Non-pigmented ciliary epithelial cell (primary cell): ENCODE measurements around the gene PLEKHF1.
"Not testable (repeated sequence)": the region's sequence is repeated elsewhere in the genome, so short reads cannot be mapped to it uniquely, and the experiment has no call there.

Experiments
- DNase-seq: peaks from one replicate; pipeline ENCODE4 v3.0.0-alpha.2; 2010; ENCODE audit warnings: low read depth

PLEKHF1 gene

DNA sequence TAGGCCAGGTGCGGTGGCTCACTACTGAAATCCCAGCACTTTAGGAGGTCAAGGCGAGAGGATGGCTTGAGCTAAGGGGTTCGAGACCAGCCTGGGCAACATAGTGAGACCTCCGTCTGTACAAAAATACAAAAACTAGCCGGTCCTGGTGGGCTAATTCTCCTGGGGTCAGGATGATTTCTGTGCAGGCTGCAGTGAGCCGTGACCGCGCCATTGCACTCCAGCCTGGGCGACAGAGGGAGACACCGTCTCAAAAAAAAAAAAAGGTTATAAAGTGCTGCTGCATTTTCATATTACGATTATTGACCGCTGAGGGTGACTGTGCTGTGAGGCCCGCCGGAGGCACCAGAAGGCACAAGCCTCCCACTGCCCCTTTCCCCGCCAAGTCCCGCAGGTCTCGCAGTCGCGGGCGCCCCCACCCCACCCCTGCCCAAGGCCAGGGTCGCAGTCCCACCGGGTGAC lies 477 bp upstream of the PLEKHF1 start:
- no peak for DNase-seq

DNA sequence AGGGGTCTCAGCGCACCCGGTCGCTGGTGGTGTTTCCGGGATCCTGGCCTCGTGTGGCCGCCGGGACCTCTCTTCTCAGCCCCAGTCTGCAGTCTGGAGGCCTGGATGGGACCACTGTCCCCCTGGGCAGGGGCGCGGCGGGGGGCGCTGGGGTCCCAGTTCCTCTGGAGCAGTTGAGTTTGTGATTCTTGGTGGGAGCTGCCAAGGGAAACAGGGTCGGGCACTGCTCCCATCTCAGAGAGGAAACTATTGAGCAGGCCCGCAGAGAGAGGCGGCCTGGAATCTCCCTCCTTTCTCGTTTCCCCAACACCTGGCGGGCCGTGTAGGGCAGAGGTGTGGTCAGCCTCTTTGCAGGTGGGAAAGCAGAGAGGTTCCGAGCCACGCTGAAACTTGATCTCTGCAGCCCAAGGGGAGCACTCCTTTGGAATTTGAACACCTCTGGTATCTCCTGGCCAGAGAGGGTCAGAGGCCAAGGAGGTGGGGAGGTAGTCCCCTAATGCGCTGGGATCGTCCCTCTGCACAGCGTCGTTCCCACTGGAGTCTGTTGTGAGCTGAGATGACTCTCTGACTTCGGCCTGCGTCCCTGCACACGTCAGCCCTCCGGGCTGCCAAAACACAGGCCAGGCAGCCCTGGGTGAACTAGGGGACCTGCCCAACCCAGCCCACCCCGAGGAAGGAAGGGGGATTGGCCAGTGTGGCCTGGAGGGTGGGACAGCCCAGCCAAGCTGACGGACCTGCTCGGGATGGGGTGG lies 741 bp downstream of the PLEKHF1 start:
- no peak for DNase-seq

DNA sequence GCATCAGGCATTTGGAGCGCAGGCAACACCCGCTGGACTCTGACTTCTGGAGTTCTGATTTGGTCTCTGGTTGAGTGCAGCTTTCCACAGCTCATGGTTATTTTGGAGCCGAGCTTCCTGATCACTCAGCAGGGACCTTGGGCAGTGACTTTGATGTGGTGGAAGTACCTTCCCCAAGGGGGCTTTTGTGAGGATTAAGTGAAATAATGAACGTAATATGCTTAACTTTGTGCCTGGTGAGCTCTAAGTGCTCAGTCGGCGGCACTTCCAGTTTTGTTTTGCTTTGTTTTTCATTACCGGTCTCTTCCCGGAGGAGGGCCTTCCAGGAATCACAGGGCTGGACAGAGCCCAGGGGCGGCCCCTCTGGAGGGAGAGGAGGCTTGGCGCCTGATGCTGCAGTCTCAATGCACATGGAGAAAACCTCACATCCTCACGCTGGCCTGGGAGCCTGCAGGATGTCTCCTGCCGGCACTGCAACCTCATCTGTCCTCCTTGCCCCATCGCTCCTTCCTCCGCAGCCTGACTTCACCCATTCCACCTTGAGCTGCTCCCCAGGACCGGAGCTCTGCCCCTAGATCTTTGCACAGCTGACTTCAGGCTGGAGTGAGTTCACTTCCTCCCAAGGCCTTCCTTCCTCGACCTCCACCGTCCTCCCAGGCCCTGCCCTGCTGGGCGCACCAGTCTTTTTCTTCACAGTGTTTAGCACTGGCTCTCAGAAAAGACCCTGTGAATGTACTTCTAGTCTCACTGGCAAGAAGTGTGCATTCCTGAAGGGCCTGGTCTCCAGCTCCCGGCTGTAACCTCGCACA lies 1.5 kb downstream of the PLEKHF1 start:
- DNase-seq = no peak

DNA sequence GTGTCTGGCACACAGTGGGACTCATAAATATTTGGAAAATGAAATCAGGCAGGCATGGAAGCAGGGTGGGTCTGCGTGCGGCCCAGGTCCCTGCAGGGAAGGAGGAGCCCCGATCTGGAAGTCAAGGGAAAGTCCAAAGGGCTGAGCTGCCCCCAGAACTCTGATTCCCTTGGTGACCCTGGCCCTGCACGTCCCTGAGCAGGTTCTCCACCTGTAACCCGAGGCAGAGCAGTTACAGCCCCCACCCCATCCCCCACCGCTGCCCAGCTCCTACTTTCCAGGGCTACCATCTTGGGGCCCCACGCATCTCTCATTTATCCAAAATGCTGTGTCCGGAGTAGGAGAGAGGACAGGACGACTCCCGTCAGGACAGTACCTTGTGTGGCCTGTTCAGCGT lies 2.1 kb downstream of the PLEKHF1 start:
- no peak for DNase-seq

DNA sequence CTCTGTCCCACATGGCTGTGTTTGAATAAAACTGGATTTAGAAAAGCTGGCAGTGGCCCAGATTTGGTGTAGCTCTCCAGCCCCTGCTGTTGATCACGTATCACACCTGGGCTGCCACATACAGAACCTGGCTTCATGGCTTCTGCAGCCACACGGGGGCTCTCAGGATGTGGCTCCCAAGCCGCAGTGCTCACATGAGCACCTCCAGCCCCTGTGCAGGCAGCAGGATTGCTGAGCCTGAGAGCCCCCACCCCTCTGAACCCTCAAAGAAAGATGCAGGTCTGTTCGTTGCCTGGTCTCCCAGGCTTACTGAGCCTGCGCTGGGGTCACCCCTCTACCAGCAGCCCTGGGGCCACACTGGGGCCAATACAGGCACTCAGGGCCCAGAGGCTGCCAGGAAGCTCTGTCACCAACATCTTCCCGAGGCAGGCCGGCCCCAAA lies 2.7 kb downstream of the PLEKHF1 start:
- no peak for DNase-seq

DNA sequence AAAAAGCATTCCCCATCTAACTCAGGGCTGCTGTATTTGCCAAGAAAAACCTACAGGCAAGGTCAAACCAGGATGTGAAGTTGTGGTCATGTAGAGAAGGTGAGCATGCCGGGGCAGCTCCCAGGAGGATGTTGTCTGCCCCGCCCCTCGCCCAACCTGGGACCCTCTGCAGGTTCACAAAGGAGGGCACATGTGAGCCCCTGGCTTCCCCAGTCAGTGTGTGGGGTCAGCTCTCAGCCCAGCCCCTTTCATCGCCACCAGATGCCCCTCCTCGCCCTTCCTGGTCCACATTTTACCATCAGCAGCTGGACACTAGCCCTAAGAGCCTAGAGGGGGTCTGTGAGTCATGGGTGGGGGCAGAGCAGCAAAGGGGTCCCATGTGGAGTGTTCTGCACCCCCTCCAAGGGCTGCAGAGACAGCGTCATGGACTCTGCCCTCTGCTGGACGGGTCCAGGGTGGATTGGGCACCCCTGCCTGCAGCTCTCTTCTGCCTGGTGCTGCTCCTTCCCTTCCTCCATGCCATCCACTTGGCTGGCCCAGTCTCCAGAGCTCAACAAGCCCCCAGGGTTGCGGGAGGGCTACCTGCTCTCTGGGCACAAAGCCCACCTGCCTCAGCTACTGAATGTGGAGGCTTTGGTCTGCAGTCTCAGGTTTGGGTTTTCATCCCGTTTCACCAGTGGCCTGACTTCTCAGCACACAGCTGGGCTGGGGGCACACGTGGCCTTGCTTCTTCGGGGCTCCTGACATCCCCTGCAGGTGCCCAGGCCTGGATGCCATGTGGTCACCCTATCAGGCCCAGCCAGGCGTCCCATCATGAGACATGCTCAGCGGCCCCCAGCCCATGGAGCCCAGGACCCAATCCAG lies 3.7 kb downstream of the PLEKHF1 start:
- no peak for DNase-seq

DNA sequence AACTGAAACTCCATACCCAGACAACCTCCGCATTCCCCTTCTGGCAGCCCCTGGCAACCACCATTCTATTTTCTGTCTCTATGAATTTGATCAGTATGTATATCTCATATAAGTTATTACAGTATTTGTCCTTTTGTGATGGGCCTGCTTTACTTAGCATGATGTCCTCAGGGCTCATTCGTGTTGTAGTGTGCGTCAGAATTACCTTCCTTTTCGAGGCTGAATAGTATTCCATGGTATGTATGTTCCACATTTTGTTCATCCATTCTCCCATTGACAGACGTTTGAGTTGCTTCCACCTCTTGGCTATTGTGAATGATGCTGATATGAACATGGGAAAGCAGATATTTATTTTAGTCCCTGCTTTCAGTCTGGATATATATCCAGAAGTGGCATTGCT lies 5.0 kb downstream of the PLEKHF1 start:
- no peak for DNase-seq

DNA sequence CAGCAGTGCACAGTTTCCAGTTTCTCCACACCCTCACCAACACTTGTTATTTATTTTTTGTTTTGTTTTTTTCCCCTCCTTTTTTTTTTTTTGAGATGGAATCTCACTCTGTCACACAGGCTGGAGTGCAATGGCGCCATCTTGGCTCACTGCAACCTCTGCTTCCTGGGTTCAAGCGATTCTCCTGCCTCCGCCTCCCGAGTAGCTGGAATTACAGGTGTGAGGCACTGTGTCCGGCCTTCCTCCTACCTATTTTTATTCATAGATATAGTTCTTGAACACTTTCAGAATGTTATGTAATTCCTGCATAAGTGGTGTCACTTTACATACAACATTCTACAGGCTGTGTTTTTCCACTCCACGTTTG lies 5.7 kb downstream of the PLEKHF1 start:
- not testable (repeated sequence) for DNase-seq

DNA sequence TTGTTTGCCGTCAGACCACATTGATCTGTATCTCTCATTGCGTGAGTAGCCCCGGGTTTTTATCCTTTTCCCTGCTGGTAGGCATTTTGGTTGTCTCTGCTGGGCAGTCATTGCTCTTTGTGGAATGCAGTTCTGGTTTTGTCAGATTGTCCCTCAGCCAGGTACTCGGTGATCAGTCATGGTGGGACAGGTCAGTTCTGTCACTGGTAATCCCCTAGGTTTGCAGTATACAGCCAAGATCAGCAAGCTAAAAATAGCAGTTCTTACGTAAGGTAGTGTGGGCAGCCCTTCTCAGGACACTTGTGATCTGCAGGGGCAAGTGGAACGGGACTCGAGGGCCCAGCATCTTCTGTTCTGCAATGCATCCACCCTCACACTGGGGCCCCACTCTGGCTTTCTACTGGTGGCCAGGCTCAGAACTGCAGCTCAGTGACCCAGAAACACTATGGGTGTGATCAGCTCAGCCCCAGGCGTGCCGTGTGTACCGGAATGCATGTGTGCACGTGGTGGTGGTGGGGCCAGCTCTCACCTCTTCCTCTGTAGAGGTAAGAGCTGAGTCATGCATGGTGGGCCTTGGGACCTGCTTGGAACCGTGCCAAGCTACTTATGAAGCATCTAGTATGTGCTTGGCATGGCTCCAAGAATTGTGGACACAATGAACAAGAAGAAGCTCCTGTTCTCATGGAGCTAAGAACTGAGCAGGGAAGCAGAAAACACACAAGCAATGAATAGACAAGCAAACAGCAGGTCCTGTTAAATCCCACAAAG lies 6.3 kb downstream of the PLEKHF1 start:
- DNase-seq = no peak

DNA sequence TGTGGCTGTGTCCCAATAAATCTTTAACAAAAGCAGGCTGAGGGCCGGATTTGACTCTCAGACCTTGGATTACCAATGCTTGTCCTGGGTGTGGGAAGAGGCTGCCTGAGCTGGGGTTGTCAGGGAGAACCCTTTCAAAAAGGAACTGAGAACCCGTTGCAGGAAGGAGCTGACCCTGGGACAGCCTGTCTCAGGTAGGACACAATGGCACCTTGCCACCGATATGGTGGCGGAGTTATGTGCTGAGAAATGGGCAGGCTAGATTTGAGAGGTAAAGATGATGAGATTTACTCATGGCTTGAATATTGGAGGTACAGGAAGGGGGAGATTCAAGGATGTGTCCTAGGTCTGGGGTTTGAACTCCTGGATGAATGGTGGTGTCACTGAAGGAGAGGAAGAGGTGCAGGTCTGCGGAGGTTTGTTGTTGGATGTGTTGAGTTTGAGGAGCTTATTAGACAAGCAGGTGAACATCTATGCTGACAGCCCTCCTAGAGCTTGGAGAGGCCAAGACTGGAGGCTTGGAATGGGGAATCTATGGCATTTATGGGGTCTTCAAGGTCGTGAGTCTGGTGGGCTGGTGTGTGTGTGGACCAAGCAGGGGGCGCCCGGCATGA lies 7.2 kb downstream of the PLEKHF1 start:
- no peak for DNase-seq

DNA sequence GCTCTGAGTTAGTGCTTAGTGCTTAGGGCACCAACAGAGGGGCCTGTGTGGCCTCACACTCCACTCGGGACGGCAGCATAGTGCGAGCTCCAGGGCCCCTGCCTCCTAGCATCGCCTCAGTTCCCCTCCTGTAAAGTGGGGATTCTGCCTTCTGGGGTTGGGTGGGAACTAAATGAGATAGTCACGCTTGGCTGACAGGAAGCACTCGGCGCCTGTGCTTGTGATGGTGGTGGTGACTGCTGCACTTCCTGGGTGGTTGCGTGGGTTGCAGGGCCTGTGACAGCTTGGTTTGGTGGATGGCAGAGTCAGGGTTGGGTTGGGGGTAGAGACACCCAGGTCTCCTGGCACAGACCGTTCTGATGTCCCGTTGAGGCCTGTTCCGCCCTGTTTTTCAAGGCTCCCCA lies 7.7 kb downstream of the PLEKHF1 start:
- no peak for DNase-seq

DNA sequence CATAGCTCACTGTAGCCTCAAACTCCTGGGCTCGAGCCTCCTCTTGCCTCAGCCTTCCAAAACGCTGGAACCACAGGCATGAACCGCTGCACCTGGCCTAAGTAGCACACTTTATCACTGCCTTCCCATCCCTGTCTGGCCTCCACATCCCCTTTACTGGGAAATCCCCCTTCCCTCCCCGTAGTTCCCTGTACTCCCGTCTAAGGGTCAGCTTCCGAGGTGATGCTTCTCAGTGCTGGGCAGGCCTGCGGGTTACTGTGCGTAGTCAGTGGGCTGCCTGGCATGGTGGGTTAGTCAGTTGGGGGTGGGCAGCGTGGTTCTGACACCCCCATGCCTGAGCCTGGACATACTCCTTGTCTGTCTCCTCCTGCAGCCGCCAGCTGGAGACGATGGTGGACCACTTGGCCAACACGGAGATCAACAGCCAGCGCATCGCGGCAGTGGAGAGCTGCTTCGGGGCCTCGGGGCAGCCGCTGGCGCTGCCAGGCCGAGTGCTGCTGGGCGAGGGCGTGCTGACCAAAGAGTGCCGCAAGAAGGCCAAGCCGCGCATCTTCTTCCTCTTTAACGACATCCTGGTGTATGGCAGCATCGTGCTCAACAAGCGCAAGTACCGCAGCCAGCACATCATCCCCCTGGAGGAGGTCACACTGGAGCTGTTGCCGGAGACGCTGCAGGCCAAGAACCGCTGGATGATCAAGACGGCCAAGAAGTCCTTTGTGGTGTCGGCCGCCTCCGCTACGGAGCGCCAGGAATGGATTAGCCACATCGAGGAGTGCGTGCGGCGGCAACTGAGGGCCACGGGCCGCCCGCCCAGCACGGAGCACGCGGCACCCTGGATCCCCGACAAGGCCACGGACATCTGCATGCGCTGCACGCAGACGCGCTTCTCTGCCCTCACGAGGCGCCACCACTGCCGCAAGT lies 8.4 kb downstream of the PLEKHF1 start:
- no peak for DNase-seq

DNA sequence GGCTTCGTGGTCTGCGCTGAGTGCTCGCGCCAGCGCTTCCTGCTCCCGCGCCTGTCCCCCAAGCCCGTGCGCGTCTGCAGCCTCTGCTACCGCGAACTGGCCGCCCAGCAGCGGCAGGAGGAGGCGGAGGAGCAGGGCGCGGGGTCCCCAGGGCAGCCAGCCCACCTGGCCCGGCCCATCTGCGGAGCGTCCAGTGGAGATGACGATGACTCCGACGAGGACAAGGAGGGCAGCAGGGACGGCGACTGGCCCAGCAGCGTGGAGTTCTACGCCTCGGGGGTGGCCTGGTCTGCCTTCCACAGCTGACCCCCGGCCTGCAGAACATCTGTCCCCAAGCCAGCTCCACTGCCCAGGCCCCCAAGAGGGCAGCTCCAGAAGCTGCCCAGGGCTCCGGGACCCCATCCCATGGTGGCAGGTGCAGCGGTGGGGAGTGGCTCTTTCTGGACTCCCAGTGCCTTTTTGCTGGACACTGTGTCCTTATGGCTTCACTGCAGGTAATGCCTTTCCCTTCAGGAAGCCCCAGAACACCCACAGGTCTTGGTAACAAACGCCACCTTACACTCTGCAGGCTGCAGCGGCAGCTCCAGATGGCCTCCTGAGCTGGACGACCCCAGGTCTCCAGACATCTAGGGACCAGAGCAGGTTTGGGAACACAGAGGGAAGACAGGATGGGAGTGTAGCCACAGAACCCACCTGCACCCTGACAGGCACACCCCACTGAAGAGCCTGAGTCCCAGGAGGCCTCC lies 9.3 kb downstream of the PLEKHF1 start:
- DNase-seq = no peak

DNA sequence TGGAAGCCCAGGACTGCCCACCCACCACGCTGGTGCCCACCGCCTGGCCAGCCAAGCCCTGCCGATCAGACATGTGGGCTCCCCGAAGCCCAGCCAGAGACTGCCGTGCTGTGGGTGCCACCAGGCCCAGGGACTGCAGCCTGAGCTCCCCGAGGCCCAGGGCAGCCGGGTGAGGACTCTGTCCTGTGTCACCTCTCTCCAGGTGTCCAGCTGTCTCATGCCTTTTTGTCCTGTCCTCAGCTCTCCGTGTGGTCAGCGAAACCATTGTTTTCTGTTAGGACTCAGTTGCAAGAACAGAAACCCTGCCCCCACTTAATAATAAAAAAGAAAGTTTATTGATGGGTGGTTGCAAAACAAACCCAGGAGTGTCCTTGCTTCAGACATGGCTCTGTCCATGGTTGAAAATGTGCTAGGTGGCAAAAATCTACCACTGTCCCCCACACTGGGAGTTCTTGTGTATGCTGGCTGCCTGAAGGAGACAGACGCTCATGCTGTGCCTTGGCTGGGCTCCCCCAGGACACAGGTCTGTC lies 9.9 kb downstream of the PLEKHF1 start:
- no peak for DNase-seq

DNA sequence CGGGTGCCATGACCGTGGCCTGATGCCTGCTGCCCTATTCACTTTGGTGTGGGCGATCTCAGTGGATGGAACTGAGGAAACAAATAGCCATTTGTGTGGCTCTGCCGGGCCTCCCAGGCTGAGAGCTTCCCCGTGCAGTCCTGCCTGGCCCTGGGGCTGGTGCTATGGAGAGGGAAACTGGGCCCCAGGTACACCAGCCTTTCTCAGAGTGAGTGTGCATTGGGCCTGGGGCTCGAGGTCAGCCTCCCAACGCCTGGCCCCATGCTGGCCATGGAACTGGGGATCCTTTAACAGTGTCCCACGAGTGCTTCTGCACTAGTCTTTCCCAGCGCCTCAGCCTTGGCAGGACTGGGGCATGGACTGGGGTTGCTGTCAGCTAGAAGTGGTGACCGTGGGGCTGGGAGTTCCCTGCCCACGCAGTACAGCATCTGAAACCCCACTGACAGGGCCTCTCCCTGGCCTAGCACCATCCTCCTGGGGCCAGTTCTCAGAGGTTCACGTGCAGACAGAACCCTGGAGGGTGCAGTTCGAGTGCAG lies 10.5 kb downstream of the PLEKHF1 start:
- DNase-seq = no peak

DNA sequence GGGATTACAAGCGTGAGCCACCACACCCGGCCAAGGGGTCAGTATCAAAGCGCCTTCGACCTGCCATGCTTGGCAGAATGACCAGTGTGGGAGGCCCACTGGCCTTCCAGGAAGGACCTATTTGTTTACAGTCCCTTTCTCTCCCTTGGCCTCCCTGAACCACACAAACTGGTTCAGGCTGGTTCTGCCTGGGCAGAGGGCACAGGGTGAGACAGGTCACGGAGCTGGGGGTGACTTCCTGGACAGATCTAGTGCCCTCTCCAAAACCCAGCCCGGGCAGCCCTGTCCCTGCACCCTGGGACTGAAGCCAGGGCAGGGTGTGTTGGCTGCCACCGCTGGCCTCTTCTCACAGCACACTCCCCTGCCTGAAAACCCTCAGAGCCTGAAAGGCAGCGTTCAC lies 11.3 kb downstream of the PLEKHF1 start:
- DNase-seq = no peak

DNA sequence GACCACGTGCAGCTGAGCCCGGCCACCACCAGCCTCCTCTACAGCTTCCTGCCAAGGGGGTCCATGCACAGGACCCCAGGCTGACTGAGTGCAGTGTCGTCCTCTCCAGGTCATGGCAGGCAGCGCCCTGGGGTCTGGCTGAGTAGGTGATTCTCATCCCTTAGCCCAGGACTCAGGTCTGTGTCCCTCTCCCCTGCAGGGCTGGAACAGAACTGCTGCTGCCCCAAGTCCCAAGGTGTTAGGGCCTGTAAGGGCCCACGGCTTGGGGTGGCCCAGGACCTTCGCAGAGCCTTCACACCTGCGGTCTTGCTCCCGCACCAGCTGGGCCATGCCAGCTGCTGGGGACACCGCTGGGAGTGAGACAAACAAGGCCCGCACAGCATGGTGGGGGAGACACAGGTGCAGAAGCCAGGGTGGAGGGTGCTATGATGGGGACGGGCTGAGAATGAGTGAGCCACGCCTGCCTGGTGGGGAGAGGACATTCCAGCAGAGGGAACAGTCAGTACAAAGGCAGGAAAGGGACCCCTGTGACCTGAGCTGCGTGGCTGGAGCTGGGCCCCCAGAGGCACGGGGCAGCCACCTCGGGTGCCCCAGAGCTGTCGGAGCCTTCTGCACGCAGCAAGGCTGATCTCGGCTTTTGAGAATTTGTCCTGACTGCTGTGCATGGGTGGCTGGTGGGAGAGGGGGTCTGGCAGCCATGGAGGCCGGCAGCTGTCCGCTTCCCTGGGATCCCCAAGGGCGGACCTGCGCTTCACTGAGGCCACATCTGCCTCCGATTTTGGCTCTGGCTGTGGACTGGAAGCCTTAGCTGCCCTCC lies 11.9 kb downstream of the PLEKHF1 start:
- no peak for DNase-seq

DNA sequence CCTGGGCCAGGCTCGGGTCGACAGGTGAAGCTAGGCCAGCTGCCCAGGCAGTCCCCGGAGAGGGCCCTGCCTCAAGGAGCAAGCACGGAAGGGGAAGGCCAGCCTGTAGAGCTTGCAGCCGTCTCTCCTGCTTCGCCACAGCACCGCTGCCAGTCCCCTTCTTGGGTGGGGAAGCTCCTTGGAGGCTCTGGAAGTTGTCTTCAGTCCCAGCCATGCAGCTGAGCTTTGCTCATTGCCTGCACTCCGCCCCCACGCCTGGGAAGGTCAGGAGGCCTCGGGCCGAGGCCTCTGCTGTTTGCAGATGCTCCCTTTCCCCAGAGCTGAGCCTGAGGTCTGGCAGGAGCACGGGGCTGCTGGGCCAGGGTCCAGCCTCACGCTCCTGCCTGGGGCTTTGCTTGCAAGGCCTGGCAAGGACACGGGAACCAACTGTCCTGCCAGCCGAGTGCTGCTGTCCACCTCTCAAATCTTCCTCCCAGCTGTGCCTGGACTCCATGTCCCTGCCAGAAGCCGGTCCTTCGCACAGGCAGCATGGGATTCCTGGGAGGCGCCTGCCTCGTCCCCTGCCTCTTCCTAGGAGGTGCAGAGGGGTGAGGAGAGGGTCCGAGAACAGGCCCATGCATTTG lies 13.3 kb downstream of the PLEKHF1 start:
- DNase-seq = no peak
